NT2/D1 (cell line): ENCODE results near the gene SURF4.
"Not testable (repeated sequence)": the region's sequence is repeated elsewhere in the genome, so short reads cannot be mapped to it uniquely, and the experiment has no call there.

Experiments
- DNase-seq: peaks from one replicate; pipeline ENCODE4 v3.0.0-alpha.2; 2011; ENCODE audit warnings: low read depth, low spot score
- H3K27me3 ChIP-seq: 2 replicates; pipeline ENCODE4 v1.6.0; 2011; ENCODE audit warnings: mild to moderate bottlenecking; ENCODE audit not compliant: insufficient read length, insufficient read depth
- H3K36me3 ChIP-seq: 2 replicates; pipeline ENCODE4 v1.6.1; 2011; ENCODE audit warnings: mild to moderate bottlenecking, low read length, mixed read lengths; ENCODE audit not compliant: insufficient read depth, insufficient read length
- H3K4me1 ChIP-seq: 2 replicates; pipeline ENCODE4 v1.5.1; 2011; ENCODE audit not compliant: insufficient read depth, insufficient read length
- H3K4me3 ChIP-seq: 2 replicates; pipeline ENCODE4 v1.5.1; 2011; ENCODE audit warnings: low read depth; ENCODE audit not compliant: insufficient read length
- H3K9ac ChIP-seq: 2 replicates; pipeline ENCODE4 v1.6.0; 2011; ENCODE audit warnings: low read depth; ENCODE audit not compliant: insufficient read length
- H3K9me3 ChIP-seq: 2 replicates; pipeline ENCODE4 v1.5.1; 2011; ENCODE audit warnings: mild to moderate bottlenecking, low read length; ENCODE audit not compliant: insufficient read depth
- SUZ12 ChIP-seq: IDR thresholded peaks from 2 replicates; pipeline ENCODE4 v1.6.1; 2011; ENCODE audit not compliant: insufficient read length, insufficient read depth; ENCODE audit errors: extremely low read depth
- YY1 ChIP-seq: IDR thresholded peaks from 2 replicates; pipeline ENCODE4 v1.6.1; 2011; ENCODE audit not compliant: insufficient read length, insufficient read depth
- ZNF274 ChIP-seq: IDR thresholded peaks from 2 replicates; pipeline ENCODE4 v1.6.1; 2011; ENCODE audit warnings: mild to moderate bottlenecking, low read depth, low read length

The SURF4 gene

GRCh38 chr9:133321411-133321935 is 54.4 kb downstream of the SURF4 start:
- Histone ChIP-seq H3K9ac (no peak overlapping the region), H3K36me3 (no peaks in the 10 kb centered on the region), H3K4me3 (no peak overlapping the region), H3K9me3 (peaks cover 8% of the 10 kb centered on the region; the same call in 1 of the 2 replicates), H3K27me3 (no peaks in the 10 kb centered on the region), H3K4me1 (peaks cover 4% of the 10 kb centered on the region)
- DNase-seq: no peak
- TF ChIP-seq ZNF274 (no peak), SUZ12 (no peak), YY1 (no peak)

- TF ChIP-seq SUZ12: no peak
- TF ChIP-seq ZNF274: no peak
- no peak for TF ChIP-seq YY1
- H3K9ac ChIP-seq: no peak overlapping the region
- peaks cover 8% of the 10 kb centered on the region; the same call in 1 of the 2 replicates for H3K9me3 ChIP-seq
- H3K4me3 ChIP-seq: no peak overlapping the region
- no peaks in the 10 kb centered on the region for H3K27me3 ChIP-seq
- no peak for DNase-seq
- peaks cover 4% of the 10 kb centered on the region for H3K4me1 ChIP-seq
- no peaks in the 10 kb centered on the region for H3K36me3 ChIP-seq
Observed at GRCh38 chr9:133320421-133320881, 55.4 kb downstream of the SURF4 start.

GRCh38 chr9:133317551-133317950 is 58.3 kb downstream of the SURF4 start:
- H3K9ac ChIP-seq, H3K9me3 ChIP-seq, H3K4me1 ChIP-seq, H3K4me3 ChIP-seq, H3K36me3 ChIP-seq, H3K27me3 ChIP-seq, DNase-seq: not testable (repeated sequence)

- H3K27me3 ChIP-seq: no peaks in the 10 kb centered on the region
- TF ChIP-seq SUZ12 (no peak), ZNF274 (no peak), YY1 (no peak)
- DNase-seq: no peak
- no peak overlapping the region for H3K4me3 ChIP-seq
- no peaks in the 10 kb centered on the region for H3K36me3 ChIP-seq
- peaks cover 4% of the 10 kb centered on the region for H3K4me1 ChIP-seq
- no peak overlapping the region for H3K9ac ChIP-seq
- no peaks in the 10 kb centered on the region for H3K9me3 ChIP-seq
Observed at GRCh38 chr9:133315997-133316396, 59.9 kb downstream of the SURF4 start.
